COLO668 (cell line): ENCODE data around the gene SYNPO.

Experiments
- DNase-seq: peaks from one replicate; lab custom pipeline; 2025; ENCODE audit not compliant: unreplicated experiment; lab: John Stamatoyannopoulos, UW

Gene SYNPO

DNA sequence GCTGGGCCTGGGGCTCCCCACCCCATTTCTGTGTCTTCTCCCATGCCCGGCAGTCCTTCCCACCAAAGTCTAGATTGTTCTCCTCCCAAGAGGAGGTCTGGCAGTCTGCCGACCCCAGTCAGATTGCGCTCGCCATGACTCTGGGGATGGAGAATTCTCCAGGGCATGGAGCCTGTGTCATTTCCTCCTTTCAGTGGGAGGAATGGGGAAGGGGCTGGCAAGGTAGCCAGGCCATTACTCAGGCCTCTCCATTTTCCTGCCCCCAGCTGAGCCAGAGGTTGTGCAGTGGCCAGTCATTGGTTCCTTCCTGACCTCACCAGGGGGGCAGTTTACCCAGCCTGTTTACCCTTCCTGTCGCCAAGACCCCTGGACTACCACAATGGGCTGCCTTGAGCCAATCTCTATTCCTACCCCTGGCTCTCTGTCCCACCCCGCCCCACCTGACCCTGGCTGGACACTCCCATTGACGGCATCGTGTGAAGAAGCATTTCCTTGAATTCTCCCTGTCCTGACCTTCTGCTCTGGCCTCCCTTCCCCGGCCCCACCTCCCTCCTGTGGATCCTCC is 628 bp downstream of the SYNPO start:
- no peak for DNase-seq

DNA sequence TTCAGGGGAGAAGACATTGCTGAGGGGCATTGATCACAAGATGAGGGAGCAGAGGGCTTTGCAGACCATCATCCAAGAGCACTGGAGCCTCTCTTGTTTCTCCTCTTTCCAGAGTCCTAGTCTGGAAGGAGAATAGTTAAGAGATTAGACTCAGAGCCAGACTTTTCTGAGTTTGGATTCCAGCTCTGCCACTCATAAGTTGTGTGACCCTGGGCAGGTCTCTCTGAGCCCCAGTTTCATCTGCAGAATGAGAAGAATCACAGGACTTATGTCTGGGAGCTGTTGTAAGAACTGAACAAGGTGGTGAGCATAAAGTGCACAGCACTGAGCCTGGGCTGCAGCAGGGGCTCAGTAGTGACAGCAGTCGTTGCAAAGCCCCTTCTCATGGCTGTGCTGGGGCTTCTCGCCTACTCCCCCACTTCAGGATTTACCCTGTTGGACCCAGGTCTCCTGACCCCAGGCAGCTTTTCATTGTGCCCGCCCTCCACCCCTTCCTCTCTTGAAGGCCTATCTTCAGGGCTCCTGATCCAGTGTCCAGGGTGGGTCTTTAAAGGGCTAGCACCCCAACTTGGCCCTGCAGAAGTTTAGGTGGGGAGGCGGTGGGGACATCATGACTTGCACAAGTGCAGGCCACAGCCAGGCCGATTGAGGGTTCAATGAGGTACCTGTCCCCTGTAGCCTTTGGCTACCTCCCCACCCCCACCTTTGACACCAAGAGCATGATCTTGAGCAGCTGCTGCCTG is 1.5 kb downstream of the SYNPO start:
- DNase-seq, result no peak

DNA sequence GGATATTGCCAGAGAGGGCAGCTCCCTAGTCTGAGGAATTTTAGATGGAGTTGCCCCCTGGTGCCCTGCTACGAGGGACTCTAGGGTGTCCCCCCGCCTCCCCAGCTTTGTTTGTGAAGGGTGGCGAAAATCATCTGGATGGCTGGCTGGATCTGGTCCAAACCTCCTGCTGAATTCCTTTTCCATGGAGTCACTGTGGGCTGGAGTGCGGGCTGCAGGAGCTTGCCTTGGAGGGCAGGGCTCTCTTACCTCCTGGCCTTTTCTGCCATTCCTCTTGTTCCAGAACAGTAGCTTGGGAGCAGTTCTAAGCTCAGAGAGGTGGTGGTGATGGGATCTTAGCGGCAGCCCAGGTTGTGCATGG is 2.1 kb downstream of the SYNPO start:
- DNase-seq, result no peak

DNA sequence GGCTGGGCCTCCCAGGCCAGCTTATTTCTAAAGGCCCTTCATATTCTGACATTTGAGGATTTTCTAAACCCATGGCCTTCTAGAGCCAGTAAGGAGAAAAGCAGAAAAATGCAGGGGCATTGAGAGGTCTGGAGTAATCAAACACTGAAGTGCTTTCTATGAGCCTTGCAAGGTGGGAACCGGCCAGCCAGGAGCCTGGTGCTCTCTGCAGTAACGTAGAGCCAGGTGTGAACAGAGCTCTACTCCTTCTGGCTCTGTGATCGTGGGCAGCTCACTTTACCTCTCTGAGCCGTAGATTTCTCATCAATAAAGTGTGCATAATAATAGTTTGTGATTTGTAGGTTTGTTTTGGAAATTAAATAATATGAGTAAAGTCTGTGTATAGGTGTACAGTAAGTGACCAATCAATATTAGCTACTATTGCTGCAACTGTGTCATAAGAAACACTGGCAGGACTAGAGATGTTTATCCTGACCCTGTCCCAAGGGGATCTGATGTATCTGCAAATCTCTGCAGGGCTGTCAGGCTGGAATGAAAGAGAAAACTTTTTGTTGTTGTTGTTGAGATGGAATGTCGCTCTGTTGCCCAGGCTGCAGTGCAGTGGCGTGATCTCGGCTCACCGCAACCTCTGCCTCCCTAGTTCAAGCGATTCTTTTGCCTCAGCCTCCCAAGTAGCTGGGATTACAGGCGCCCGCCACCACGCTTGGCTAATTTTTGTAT is 2.7 kb downstream of the SYNPO start:
- DNase-seq, result no peak

DNA sequence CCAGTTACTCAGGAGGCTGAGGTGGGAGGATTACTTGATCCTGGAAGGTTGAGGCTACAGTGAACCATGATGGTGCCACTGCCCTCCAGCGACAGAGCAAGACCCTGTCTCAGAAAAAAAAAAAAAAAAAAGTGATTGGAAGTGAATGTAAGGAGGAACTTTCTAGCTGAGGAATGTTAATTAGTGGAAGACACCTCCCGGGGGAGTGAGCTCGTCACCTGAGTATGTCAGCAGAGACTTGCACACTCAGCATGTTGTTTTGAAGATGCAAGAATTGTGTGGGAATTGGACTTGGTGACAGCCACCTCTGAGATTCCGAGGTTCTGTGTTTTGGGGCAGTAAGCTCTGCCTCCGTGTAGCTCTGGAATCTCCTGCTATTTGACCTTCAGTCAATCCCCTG is 3.6 kb downstream of the SYNPO start:
- no peak for DNase-seq

DNA sequence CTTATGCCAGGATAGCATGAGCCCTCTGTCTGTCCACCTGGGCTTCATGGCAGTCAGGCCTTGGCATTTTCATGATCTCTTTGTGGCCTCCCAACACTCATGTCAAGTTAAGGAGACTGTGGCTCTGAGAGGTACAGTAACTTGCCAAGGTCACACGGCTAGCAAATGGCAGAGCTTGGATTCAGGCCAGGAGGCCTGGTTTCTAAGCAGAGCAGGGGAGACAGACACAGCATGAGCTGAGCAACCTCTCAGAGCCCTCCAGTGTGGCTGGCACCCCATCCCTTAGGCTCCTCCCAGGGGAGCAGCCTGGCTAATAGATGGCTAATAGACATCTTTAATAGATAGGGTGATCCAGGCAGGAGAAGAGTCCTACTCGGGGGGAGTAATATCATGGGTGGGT is 4.1 kb downstream of the SYNPO start:
- DNase-seq, result no peak

DNA sequence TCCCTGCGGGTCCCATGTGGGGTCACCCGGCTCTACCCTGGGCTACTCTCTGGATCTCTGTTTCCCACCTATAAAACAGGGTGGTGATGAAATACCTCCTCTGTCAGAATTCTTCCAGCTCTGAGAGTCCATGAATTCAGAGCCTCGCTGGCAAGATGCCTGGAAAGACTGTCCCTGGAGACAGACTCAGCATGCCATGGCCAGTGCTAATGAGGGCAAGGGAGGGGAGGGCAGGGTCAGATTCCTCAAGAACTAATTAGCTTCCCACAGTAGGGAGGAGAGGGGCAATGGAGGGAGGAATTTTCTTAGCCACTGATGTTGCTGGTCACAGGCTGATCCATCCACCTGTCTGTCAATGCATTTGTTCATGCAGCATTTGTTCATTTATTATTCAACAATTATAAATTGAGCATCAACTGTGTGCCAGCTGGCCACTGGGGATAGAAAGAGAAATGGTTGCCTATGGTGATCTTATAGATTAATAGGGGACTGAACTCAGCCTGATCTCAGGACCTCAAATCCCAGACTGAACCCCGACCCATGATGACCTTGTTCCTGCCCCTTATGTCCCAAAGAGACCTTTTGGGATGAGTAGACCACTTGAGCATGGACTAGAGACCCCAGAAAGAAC is 4.7 kb downstream of the SYNPO start:
- DNase-seq, result no peak

DNA sequence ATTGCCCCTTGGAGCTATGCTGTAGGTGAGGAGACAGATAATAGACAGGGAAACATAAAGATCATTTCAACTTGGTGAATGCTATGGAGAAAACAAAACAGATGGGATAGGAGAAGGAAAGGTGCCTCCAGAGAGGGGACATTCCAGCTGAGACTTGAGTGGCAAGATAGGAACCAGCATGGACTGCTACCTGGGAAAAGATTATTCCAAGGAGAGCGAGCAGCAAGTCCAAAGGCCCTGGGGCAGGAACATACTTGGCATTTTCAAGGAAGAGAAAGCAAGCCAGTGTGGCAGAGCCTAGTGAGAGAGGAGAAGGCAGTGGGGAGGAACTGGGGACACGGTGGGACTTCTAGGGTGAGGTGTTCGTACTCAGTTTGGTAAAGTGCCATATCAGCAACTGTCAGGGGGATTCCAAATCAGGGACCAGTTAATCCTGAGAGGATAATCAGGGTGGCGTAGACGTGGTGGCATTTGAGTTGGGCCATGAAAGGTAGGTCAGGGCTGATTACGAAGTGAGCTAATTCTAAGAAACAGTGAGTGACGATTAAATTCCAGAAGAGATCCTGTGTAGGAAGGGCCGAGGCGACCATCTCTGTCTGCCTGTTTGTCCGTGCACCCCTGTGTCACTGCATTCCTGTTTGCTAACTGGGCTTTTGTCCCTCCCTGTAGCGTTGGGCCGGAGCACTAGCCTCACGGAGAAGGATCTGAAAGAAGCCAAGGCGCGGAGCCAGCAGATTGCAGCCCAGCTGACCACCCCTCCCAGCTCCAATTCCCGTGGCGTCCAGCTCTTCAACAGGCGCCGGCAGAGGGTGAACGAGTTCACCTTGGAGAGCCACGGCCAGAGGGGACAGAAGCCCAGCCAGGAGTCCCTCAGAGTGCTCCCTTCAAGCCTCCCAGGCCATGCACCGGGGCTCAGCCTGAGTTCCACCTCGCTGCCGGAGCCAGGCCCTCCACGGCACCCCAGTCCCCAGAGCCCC is 7.1 kb downstream of the SYNPO start:
- DNase-seq, result no peak

DNA sequence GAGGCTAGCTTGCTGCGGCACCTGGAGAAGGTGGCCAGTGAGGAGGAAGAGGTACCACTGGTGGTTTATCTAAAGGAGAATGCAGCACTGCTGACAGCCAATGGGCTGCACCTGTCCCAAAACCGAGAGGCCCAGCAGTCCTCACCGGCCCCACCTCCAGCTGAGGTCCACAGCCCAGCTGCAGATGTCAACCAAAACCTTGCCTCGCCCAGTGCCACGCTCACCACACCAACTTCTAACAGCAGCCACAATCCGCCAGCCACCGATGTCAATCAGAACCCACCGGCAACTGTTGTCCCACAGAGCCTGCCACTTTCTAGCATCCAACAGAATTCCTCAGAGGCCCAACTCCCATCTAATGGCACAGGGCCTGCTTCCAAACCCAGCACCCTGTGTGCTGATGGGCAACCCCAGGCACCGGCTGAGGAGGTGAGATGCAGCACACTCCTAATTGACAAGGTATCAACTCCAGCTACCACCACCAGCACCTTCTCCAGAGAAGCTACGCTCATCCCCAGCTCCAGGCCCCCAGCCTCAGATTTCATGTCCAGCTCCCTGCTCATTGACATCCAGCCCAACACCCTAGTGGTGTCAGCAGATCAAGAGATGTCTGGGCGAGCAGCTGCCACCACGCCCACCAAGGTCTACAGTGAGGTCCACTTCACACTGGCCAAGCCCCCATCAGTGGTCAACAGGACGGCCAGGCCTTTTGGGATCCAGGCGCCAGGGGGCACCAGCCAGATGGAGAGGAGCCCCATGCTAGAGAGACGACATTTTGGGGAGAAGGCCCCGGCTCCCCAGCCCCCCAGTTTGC is 8.0 kb downstream of the SYNPO start:
- DNase-seq, result no peak

DNA sequence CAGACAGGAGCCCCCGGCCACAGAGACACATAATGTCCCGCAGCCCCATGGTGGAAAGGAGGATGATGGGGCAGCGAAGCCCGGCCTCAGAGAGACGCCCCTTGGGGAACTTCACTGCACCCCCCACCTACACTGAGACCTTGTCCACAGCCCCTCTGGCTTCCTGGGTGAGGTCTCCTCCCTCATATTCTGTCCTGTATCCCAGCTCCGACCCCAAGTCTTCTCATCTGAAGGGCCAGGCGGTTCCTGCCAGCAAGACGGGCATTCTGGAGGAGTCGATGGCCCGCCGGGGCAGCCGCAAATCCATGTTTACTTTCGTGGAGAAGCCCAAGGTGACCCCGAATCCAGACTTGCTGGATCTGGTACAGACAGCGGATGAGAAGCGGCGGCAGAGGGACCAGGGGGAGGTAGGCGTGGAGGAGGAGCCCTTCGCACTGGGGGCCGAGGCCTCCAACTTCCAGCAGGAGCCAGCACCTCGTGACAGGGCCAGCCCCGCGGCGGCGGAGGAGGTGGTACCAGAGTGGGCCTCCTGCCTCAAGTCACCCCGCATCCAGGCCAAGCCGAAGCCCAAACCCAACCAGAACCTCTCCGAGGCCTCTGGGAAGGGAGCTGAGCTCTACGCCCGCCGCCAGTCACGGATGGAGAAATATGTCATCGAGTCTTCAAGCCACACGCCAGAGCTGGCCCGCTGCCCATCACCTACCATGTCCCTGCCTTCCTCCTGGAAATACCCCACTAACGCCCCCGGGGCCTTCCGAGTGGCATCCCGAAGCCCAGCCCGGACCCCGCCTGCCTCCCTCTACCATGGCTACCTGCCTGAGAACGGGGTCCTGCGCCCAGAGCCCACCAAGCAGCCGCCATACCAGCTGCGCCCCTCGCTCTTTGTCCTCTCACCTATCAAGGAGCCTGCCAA is 8.9 kb downstream of the SYNPO start:
- DNase-seq, result no peak

DNA sequence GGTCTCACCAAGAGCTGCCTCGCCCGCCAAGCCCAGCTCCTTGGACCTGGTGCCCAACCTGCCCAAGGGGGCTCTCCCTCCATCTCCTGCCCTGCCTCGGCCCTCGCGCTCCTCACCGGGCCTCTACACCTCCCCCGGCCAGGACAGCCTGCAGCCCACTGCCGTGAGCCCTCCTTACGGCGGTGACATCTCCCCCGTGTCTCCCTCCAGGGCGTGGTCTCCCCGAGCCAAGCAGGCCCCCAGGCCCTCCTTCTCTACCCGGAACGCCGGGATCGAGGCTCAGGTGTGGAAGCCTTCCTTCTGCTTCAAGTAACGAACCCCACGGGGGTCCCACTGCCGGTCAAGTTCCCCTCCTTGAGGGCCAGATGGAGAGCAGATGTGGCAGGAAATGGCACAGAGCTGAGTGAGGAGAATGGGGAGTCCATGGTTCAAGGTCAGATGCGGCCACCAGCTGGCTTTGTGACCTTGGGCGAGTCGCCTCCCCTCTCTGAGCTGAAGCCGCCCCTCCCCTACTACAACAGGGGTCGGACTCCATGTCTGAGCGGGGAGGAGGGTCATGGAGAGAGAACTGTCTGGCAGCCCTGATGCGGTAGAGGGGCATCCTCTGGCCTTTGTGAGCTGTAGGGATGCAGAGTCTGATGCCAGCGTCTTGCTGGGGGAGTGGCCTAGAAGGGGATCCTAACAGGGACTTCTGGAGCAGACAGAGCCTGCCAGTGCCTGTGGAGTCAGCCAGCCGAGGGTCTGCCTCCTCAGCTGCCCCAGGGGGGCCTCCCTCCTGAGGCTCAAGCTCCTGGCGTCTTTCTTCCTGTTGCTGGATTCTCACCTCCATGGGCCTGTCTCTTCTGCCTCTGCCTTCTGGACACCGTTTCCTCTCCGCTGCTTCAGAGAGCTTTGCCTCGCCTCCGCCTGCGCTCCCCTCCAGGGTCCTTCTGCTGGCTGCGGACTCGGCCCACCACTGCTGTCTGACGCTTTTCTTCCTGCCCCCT is 9.9 kb downstream of the SYNPO start:
- DNase-seq, result no peak

DNA sequence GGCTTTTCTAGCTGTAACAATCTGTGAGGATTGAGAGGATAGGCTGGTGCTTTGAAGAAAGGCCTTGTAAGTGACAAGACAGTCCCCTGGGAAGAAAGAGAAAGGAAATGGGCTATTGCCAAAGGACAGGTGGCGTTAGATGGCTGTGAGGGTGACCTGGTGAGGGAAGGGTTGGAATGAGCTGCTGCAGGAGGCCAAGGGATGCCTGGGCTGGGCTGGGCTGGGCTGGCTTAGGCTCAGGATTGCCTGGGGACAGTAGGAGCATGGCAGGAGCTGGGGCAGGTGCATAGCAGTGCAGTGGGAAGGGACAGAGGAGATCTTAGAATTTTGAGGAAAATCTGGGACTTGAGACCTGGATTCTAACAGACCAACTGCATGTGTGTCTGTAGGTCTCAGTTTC is 10.9 kb downstream of the SYNPO start:
- DNase-seq, result no peak

DNA sequence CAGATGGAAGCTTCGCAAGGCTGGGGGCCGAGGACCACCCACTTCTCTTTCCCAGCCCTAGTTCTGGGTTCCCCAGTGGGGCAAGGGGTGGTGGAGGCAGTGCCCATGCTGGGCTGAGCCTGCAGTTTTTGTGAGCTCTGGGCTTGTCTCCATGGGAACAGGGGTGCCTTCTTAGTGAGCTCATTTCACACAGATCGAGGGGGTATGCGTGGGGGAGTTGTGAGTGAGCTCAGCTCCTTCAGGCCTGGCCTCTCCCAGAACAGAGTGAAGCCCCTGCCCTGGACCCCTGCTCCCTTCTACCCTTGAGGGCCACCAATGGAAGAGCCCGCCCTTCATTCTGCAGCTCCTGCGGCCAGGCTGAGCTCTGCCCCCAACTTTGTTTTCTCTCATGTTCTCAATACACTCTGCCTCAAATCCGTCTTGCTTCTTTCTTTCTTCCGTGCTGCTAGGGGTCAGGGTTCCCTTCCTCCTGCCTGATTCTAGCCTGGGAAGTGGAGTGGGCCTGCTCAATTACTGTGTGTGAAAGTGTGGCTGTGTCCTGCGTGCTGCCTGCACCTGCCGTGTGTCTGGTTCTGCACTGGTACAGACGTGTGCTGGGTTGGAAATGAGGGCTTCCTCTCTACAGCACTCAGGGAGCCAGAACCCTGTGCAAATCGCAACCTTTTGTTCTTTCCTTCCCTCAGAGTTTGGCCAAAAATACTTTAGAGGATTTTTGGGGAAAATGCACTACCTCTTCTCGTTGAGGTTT is 11.6 kb downstream of the SYNPO start:
- no peak for DNase-seq

DNA sequence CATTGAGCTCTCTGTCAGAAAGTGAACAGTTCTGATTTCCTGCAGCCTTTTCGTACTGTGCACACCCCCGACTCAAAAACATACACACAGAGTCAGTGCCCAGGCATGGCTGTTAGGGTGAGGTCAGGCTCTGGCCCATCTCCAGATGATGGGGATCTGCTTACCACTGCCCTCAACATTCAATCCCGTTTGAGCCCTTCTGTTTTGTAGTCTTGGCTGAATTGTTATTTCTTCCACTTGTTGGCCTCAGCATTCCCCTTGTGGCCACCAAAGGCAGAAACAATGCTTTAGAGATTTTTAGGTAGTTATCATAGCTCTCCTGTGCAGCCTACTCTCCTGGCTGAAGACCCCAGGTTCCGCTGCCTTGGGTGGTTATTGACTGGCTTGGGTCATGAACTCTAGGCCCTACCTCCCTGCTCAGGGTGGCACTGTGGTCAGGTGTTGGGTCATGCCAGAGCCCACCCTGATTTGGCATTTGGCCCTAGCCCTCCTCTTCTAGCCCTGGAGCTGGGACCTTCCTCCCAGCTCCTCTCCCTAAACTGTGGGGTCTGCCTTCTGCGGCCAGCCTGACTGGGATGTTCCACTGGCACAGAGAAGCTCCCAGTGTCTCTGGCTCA is 12.8 kb downstream of the SYNPO start:
- no peak for DNase-seq

DNA sequence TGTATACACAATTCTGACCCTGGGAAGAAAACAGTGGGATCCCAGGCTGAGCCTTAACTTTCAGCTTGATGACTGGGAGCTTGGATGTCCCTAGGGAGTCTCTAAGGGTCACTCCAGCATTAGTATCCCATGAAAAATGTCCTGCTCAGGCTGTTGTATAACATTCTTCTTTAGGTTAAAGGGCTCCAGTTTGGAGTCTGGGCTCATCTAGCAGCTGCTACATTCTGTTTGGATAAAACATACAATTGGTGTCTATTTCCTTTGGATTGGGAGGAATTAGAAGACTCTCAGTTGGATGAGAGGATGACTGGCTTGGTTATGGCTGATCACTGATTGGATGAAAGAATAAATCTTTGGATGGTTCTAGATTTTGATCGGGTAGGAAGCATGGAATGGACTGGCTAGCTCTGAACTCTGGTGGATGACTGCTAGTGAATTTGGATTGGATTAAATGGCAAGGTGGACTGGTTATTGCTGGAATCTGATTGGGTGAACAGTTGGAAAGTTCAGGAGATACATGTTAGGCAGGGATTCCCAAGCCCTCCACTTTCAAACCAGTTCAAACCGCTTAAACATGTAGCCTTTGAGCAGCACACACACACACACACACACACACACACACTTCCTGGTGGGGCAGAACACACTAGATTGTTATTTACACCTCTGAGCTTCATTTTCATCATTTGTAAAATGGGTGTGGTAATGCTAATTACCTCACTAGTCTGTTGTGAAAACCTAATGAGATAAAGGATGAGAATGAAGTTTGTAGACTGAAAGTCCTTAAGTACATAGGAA is 13.5 kb downstream of the SYNPO start:
- no peak for DNase-seq

DNA sequence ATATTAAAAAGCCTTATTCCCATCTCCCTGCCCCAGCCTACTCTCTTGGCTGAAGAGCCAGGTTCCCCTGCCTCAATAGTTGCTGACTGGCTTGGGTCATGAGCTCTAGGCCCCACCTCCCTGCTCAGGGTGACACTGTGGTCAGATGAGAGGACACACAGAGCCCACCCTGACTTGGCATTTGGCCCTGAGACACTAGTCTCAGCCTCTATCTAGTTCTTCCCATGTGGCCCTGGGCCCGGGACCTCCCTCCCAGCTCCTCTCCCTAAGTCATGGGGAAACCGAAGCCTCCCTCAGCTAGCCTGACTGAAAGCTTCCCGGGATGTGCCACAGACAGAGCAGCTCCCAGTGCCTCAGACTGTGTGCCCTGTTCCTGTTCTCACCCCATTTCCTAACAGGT is 14.8 kb downstream of the SYNPO start:
- no peak for DNase-seq
